ENCODE results near the gene MAGOHB. TPM values are rescaled to one million over a fixed set of nuclear protein-coding genes. Genes with fewer than 3 reads are reported as not detected.
"Not testable (repeated sequence)": the region's sequence is repeated elsewhere in the genome, so short reads cannot be mapped to it uniquely, and the experiment has no call there.

MAGOHB gene
- 10 to 100 TPM; 10.4 to 13.4 TPM for total RNA-seq
- long read RNA-seq, transcript MAGOHB-201 (5 exons, 2,623 nt), result major isoform, 5 of 6 reads
- long read RNA-seq, partial matches to known transcripts, result 0 of 6 reads
- long read RNA-seq, other reads (novel, unspliced or antisense), result 0 of 6 reads

GRCh38 chr12:10613349-10614055 is at the start of gene MAGOHB:
Gene MAGOHB (minus strand): TSS chr12:10613609. CDS start chr12:10613532, 77 bp downstream.
- DNase-seq (peak; percentile 95 to 97), ATAC-seq (peak; percentile 98)
- intact Hi-C loops (cut with DNase I, micrococcal nuclease), result loop anchor here in 1 of 2 donors (10.0 kb wide), 1 partner anchor 111 kb away; the partner anchor contains the start of gene YBX3

GRCh38 chr12:10661338-10661737 is 47.9 kb upstream of the MAGOHB start:
- DNase-seq (peak in 1 of 2 donors; percentile 54), ATAC-seq (peak; percentile 97)
- intact Hi-C loops (cut with DNase I, micrococcal nuclease), result no loop called here

DNA sequence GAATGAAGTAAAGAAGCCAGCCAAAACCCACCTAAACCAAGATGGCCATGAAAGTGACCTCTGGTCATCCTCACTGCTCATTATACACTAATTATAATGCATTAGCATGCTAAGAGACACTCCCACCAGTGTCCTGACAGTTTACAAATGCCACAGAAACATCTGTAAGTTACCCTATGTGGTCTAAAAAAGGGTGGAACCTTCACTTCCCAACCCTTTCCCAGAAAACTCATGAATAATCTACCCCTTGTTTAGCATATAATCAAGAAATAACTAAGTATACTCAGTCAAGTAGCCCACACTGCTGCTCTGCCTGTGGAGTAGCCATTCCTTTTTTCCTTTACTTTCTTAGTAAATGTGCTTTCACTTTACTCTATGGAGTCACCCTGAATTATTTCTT is 40.6 kb upstream of the MAGOHB start:
- DNase-seq (no peak), ATAC-seq (no peak)
- intact Hi-C loops (cut with DNase I, micrococcal nuclease), result no loop called here

GRCh38 chr12:10652192-10652591 is 38.8 kb upstream of the MAGOHB start:
- intact Hi-C loops (cut with DNase I, micrococcal nuclease), result no loop called here
- ATAC-seq (no peak), DNase-seq (no peak)

- DNase-seq; ATAC-seq; intact Hi-C loops (cut with DNase I, micrococcal nuclease): not testable (repeated sequence)
These were observed 33.2 kb upstream of the MAGOHB start for GRCh38 chr12:10646576-10646975.

DNA sequence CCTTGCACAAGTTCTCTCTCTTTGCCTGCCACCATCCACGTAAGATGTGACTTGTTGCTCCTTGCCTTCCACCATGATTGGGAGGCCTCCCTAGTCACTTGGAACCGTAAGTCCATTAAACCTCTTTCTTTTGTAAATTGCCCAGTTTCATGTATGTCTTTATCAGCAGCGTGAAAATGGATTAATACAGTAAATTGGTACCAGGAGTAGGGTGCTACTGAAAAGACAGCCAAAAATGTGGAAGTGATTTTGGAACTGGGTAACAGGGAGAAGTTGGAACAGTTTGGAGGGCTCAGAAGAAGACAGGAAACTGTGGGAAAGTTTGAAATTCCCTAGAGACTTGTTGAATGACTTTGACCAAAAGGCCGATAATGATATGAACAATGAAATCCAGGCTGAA is 32.5 kb upstream of the MAGOHB start:
- DNase-seq (no peak), ATAC-seq (no peak)
- intact Hi-C loops (cut with DNase I, micrococcal nuclease), result no loop called here

- peak in 1 of 2 donors; percentile 67 for DNase-seq
- intact Hi-C loops (cut with DNase I, micrococcal nuclease), result no loop called here
- peak; percentile 81 for ATAC-seq
These were observed 28.5 kb upstream of the MAGOHB start for GRCh38 chr12:10641735-10642500.

GRCh38 chr12:10638728-10639127 is 25.3 kb upstream of the MAGOHB start:
- DNase-seq, result peak in 1 of 2 donors; percentile 55
- ATAC-seq, result peak; percentile 56

DNA sequence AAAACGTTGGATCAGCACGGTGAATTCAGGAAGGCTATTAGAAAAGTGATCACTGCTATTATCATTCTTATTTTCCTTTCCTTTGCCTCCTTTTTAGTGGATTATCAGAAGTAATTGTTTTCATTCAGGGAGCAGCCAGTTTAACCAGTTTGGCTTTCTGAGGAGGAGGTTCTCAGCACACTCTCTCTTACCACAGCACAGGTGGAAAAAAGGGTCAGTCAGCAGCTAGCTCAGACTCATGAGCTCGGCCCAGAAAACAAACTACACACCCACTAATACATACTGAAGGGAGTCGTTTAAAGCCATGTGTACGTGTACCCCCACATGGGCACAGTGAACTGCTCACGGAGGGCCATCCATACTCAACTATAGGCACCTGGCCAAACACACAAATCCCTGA is 23.2 kb upstream of the MAGOHB start:
- intact Hi-C loops (cut with DNase I, micrococcal nuclease), result no loop called here
- ATAC-seq, result peak; percentile 58
- DNase-seq, result no peak

More at GRCh38 chr12:10638728-10639127, 25.3 kb upstream of the MAGOHB start:
- intact Hi-C loops (cut with DNase I, micrococcal nuclease), result no loop called here

DNA sequence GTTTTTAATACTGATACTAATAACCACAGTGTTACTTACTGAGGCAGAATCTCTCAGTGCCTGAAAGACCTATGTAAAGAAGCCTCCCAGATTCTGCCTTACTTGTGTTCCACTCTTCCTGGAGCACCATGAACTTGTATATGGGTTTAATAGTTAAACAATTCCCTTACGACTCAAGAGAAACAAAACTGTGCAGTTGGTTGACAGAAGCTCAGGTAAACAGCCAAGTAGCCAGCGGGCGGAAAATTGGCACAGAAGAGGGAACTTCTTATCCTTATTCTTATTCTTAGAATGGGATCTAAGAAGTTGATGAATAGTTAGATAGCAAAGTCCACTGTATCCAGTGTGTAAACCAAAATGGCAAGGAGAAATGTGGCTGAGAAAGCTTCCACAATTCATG is 22.7 kb upstream of the MAGOHB start:
- peak; percentile 55 for ATAC-seq
- intact Hi-C loops (cut with DNase I, micrococcal nuclease), result no loop called here
- DNase-seq, result peak in 1 of 2 donors; percentile 53

- ATAC-seq, result no peak
- intact Hi-C loops (cut with DNase I, micrococcal nuclease), result no loop called here
- no peak for DNase-seq
These were observed 21.9 kb upstream of the MAGOHB start for GRCh38 chr12:10635306-10635705.

DNA sequence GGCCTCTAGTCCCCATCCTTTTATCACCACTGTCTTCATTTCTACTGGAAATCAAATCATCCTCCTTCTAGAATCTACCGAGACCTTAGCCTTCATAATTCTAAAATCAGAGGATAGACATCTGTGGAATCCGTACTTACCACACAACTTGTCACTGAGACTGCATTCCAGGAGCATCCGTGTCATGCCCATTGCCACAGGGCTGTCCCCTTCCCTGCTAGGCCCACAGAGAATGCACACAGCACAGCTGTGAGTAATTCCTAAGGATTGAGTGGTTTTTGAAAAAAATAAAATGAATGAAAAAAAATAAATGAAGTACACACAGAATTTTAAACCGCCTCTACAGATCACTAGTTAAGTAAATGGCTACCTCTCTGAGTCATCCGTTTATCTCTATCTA is 21.0 kb upstream of the MAGOHB start:
- intact Hi-C loops (cut with DNase I, micrococcal nuclease), result no loop called here
- DNase-seq (no peak), ATAC-seq (no peak)

DNA sequence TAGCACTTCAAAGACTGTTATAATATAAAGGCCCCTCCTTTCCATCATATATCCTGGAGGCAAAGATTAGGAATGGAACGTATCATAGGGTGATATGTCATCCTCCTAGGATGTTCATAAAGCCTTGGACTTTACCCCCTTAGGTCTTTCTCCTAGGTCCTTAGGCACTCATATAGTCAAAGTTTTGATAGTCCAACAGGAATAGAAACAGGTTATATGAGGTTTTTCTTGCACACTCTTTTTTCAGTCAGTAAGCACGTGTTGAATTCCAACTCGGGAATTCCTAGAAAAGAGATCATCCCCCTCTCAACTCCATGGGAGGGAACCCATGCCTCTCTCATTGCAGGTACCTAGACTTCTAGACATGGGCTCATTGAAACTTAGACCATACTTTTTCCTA is 20.1 kb upstream of the MAGOHB start:
- intact Hi-C loops (cut with DNase I, micrococcal nuclease), result no loop called here
- DNase-seq, result no peak
- peak; percentile 39 for ATAC-seq

GRCh38 chr12:10632226-10632625 is 18.8 kb upstream of the MAGOHB start:
- no peak for DNase-seq
- no peak for ATAC-seq
- intact Hi-C loops (cut with DNase I, micrococcal nuclease), result no loop called here

DNA sequence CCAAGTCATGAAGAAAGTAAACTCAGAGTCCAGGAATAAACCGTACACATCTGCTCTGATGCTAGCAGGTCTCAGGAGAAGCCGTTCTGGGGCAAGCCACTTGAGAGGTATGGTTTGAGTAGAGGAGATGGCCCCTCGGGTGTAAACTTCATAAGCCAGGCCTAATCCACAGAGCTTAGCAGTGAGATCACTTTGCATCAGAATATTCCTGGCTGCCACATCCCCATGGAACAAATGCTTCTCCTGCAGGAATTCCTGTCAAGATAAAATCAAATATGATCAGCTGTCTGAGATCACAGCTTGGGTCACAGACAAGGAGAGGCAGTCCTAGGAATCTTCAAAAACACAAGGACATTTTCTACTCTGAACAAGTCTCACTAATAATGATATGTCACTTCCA is 11.2 kb upstream of the MAGOHB start:
- intact Hi-C loops (cut with DNase I, micrococcal nuclease), result no loop called here
- DNase-seq (no peak), ATAC-seq (peak; percentile 87)

GRCh38 chr12:10623131-10623530 is 9.7 kb upstream of the MAGOHB start:
- DNase-seq (no peak), ATAC-seq (no peak)
- intact Hi-C loops (cut with DNase I, micrococcal nuclease), result no loop called here

DNA sequence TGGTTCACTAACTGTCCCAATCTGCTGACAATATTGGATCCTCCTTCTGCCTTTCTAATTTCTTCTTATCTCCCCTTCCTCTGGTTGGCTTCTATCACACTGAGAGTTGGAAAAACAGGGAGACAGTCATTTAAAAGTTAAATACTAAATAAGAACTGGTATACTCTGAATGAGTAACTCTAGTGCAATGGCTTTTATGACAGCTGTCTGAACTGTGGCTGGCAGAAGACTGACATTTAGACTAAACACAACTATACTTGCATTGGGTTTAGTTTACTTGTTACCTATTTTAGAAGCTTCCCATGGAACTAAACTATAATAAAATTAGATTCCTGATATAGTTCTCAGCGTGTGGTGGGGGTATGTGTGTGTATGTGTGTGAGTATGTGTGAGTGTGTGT is 7.9 kb upstream of the MAGOHB start:
- ATAC-seq (no peak), DNase-seq (no peak)
- intact Hi-C loops (cut with DNase I, micrococcal nuclease), result no loop called here

GRCh38 chr12:10620078-10620779 is 6.8 kb upstream of the MAGOHB start:
- DNase-seq (no peak), ATAC-seq (no peak)
- intact Hi-C loops (cut with DNase I, micrococcal nuclease), result no loop called here

GRCh38 chr12:10618338-10618987 is 5.1 kb upstream of the MAGOHB start:
- intact Hi-C loops (cut with DNase I, micrococcal nuclease), result loop anchor here in 1 of 2 donors (10.0 kb wide), 1 partner anchor 106 kb away; the partner anchor contains the start of gene YBX3
- DNase-seq (no peak), ATAC-seq (no peak)

All from left colon (tissue), 2 donors.